Ovary (tissue), 9 donors: ENCODE data around the gene HDGFL2. TPM values are rescaled to one million over a fixed set of nuclear protein-coding genes. Genes with fewer than 3 reads are reported as not detected.

ENCODE experiments used
- DNase-seq, 5 donors: peaks; one replicate each; pipeline ENCODE4 v3.0.0-alpha.2; 2019 to 2020
- H3K27ac ChIP-seq, 2 donors: fragments of 200-600 bp; one replicate each; pipeline versions ENCODE4 v1.5.1 to v1.8.0; 2019 to 2022
- H3K27me3 ChIP-seq: fragments of 200-600 bp; one replicate; pipeline ENCODE4 v1.8.0; 2022
- H3K36me3 ChIP-seq: fragments of 200-600 bp; sonication (generic); one replicate; pipeline ENCODE4 v1.5.1; 2019
- H3K4me1 ChIP-seq: one replicate; pipeline ENCODE4 v1.8.1; 2013; ENCODE audit warnings: mild to moderate bottlenecking, moderate library complexity; ENCODE audit not compliant: insufficient read depth
- H3K4me3 ChIP-seq: fragments of 200-600 bp; sonication (generic); one replicate; pipeline ENCODE4 v1.5.1; 2017
- H3K9me3 ChIP-seq, 2 donors: fragments of 200-600 bp in 1 of 2; sonication (generic) in 1 of 2; one replicate each; pipeline versions ENCODE4 v1.5.1 to v1.8.1; 2013 to 2019; ENCODE audit warnings: mild to moderate bottlenecking in 1 of 2, moderate library complexity in 1 of 2
- EP300 ChIP-seq: sonication (generic); formaldehyde crosslinking; IDR thresholded peaks from one replicate; pipeline ENCODE4 v1.6.1; 2017; ENCODE audit warnings: antibody characterized with exemption
- POLR2A ChIP-seq: fragments of 450-650 bp; IDR thresholded peaks from one replicate; pipeline ENCODE4 v1.6.1; 2017; ENCODE audit warnings: antibody characterized with exemption, mild to moderate bottlenecking, moderate library complexity
- WGBS, 3 donors: extraction: QIAGEN DNeasy Blood & Tissue Kit in 1 of 3; methylation state at CpG; one replicate each; pipeline versions ENCODE4 v1.1.5 to v1.1.7; 2013 to 2017; 5-methylcytosine and 5-hydroxymethylcytosine counted together
- intact Hi-C, 4 donors: fragments of 100-400 bp; cut with DNase I; formaldehyde crosslinking; loops; one replicate each; pipeline versions ENCODE4 v1.11.0 to v1.15.1; 2022 to 2023
- polyA plus RNA-seq, 2 donors: library from polyadenylated mRNA; stranded (reverse); fragments of 200-250 nt in 1 of 2; fragments of 350-450 nt in 1 of 2; fragmentation: Illumina TruSeq in 1 of 2; extraction: RNeasy Lipid Tissue Mini Kit (QIAGEN cat#74804) in 1 of 2; gene quantifications; one replicate each; pipeline ENCODE4 v1.2.3, GENCODE V29; 2013 to 2014
- total RNA-seq, 7 donors: library from RNA; depleted of rRNA in 2 of 7; stranded (reverse); fragments of >200 nt in 2 of 7; fragmentation: NEBNext Ultra II Directional in 3 of 7; extraction: Animal tissue kit (Norgen Biotek cat#: 25700) in 3 of 7; gene quantifications; one replicate each; pipeline versions ENCODE4 v1.1.0 to v1.2.4, GENCODE V29; 2016 to 2023
- TF ChIP-seq, protein P1 (sequence below), 3 donors: fragments of 450-650 bp in 2 of 3; fragments of 200-600 bp in 1 of 3; IDR thresholded peaks; one replicate each; pipeline versions ENCODE4 v1.5.1 to v1.8.0; 2016 to 2022; ENCODE audit warnings: antibody characterized with exemption in 3 of 3, mild to moderate bottlenecking in 1 of 3
- donor health status: DM: no; HTN: no; CAD: no; lungs with moderate emphysema.
- donor health status: DM: no; HTN: no; CAD: no.
- donor health status: Bipolar disorder and iron deficiency.
- donor health status: DM: yes; HTN: yes; CAD: no.
- donor health status: DM: no; HTN: no; CAD: no.
- donor health status: DM: yes; HTN: yes; CAD: no.

The HDGFL2 gene
- total and polyA plus RNA-seq, 9 donors, result 28.5 to 77.2 (median 63.0) TPM

DNA sequence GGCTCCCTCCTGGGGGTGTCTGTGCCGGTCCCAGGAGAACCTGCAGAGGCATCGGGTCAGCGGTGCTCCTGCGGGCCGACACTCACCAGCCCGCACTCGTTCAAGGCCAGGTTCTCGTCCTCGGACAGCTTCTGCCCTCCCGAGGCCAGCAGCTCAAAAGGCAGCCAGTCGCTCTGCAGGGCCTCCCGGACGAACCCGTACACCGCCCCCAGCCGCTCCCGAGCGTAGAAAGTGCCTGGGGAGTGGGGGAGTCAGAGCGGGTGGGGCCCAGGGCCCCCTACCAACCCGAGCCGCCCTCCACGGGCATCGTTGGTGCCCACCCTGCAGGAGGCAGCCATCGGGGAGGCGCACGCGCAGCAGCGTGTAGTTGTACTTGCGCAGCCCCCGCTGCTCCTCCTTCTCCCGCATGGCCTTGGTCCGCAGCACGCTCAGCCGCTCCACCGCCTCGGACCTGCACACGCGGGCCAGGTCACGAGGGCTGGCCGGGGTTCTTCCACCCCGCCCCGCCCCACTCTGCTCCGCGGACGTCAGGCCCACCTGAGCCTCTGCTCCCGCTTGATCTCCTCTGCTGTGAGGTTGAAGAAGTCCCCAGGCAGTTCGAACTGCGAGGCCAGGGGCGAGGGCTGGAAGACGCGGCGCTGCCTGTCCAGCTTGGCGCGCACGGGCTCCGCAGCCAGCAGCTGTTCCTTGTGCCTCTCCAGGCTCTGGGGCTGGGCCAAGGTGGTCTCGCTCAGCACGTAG lies 26.0 kb upstream of the HDGFL2 start:
- 41 to 74% (median 42%) methylated on average over 43 to 58 of the region's 58 CpGs for WGBS, 3 donors
- Histone ChIP-seq H3K9me3 (no peaks in the 10 kb centered on the region), H3K4me3 (no peak overlapping the region), H3K36me3 (no peaks in the 10 kb centered on the region), H3K27me3 (no peaks in the 10 kb centered on the region), H3K4me1 (no peaks in the 10 kb centered on the region), H3K27ac (peak overlapping the region in 1 of 2 donors; percentile 60)
- intact Hi-C loops, result loop anchor here in 2 of 4 donors (10.0 kb wide), 1 partner anchor 181 kb away; no protein-coding TSS in a partner anchor
- TF ChIP-seq POLR2A (no peak), EP300 (no peak)
- TF ChIP-seq, protein P1, sequence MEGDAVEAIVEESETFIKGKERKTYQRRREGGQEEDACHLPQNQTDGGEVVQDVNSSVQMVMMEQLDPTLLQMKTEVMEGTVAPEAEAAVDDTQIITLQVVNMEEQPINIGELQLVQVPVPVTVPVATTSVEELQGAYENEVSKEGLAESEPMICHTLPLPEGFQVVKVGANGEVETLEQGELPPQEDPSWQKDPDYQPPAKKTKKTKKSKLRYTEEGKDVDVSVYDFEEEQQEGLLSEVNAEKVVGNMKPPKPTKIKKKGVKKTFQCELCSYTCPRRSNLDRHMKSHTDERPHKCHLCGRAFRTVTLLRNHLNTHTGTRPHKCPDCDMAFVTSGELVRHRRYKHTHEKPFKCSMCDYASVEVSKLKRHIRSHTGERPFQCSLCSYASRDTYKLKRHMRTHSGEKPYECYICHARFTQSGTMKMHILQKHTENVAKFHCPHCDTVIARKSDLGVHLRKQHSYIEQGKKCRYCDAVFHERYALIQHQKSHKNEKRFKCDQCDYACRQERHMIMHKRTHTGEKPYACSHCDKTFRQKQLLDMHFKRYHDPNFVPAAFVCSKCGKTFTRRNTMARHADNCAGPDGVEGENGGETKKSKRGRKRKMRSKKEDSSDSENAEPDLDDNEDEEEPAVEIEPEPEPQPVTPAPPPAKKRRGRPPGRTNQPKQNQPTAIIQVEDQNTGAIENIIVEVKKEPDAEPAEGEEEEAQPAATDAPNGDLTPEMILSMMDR (IDR thresholded peaks at IDR 0.05), result no peak
- DNase-seq, result peak; percentile 57 to 80 (median 71)

DNA sequence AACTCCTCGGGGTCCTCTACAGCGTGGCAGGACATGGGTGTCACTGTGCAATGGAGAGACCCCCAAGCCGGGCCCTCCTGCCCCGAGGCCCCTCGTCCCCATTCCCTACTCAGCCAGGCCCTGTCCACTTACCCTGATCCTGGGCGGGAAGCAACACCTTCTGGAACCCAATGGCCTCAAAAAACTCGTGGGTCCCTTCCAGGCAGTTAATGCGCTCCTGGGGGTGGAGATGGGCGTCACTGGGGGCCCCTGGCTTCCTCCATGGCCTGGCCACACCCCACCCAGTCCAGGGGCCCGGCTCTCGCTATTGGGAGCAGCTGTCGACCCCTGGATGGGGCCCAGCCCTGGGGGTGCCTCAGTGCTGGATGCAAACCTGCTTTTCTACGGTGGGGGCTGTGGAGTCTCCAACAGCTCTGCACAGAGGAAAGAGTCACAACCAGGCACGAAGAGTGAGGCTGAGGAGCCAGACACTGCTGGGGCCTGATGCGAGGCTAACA lies 25.3 kb upstream of the HDGFL2 start:
- H3K4me3 ChIP-seq, result no peak overlapping the region
- no peak for DNase-seq
- intact Hi-C loops, result loop anchor here in 2 of 4 donors (10.0 kb wide), 1 partner anchor 182 kb away; no protein-coding TSS in a partner anchor
- H3K27ac ChIP-seq, result peak overlapping the region in 1 of 2 donors; percentile 60
- no peaks in the 10 kb centered on the region for H3K9me3 ChIP-seq
- no peak for TF ChIP-seq EP300
- no peak for TF ChIP-seq POLR2A
- TF ChIP-seq, protein P1 (IDR thresholded peaks at IDR 0.05), result no peak
- H3K4me1 ChIP-seq, result no peaks in the 10 kb centered on the region
- H3K27me3 ChIP-seq, result no peaks in the 10 kb centered on the region
- 56 to 64% (median 58%) methylated on average over 14 to 15 of the region's 15 CpGs for WGBS, 3 donors
- no peaks in the 10 kb centered on the region for H3K36me3 ChIP-seq

DNA sequence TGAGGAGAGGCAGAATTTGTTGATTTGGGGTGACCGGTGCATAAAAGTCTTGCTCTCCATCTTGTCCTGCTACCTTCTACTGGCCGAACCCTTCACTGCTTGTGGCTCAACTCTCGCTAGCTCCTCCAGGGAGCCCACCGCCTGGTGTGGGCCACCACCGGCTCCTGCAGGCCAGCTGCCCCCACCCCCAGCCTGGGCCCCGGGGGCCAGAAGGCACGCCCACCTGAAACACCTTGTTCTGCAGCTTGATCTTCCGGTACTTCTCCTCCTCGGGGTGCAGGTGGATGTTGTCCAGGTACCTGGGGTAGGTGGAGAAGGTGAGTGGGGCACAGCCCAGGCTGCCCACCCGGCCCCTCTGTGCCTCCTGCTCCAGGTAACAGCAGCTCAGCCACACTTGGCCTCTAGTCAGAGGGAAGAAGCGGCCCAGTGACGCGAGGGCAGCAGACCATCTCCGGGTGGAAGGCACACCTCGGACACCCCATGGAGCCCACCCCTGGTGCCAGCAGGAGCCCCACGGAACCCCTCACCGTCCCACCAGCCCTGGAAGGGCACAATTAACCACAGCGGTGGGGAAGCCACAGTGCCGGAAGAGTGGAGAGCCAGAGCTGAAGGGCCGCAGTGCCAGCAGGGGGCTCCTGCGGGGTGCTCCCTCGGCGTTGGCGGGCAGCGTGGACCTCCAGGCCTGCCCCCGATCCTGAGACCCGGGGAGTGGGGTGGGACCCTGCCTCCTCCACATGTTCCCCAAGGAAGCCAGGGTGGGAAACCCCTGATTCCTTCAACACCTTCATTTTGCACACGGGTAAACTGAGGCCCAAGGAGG lies 24.6 kb upstream of the HDGFL2 start:
- intact Hi-C loops, result loop anchor here in 2 of 4 donors (10.0 kb wide), 1 partner anchor 183 kb away; no protein-coding TSS in a partner anchor

More for the DNA sequence above, 24.6 kb upstream of the HDGFL2 start:
- Histone ChIP-seq H3K9me3 (no peaks in the 10 kb centered on the region), H3K4me1 (no peaks in the 10 kb centered on the region), H3K27me3 (no peaks in the 10 kb centered on the region), H3K27ac (no peak overlapping the region), H3K4me3 (no peak overlapping the region), H3K36me3 (no peaks in the 10 kb centered on the region)
- WGBS, 3 donors, result 80 to 85% (median 81%) methylated on average over 28 of the region's 28 CpGs
- TF ChIP-seq, protein P1 (IDR thresholded peaks at IDR 0.05), result no peak
- no peak for DNase-seq
